Measurements from ENCODE around the gene PDSS2. TPM values are rescaled to one million over a fixed set of nuclear protein-coding genes. Genes with fewer than 3 reads are reported as not detected.

The PDSS2 gene
- total RNA-seq, 1 experiment from 2014 or later = 17.8 TPM

DNA sequence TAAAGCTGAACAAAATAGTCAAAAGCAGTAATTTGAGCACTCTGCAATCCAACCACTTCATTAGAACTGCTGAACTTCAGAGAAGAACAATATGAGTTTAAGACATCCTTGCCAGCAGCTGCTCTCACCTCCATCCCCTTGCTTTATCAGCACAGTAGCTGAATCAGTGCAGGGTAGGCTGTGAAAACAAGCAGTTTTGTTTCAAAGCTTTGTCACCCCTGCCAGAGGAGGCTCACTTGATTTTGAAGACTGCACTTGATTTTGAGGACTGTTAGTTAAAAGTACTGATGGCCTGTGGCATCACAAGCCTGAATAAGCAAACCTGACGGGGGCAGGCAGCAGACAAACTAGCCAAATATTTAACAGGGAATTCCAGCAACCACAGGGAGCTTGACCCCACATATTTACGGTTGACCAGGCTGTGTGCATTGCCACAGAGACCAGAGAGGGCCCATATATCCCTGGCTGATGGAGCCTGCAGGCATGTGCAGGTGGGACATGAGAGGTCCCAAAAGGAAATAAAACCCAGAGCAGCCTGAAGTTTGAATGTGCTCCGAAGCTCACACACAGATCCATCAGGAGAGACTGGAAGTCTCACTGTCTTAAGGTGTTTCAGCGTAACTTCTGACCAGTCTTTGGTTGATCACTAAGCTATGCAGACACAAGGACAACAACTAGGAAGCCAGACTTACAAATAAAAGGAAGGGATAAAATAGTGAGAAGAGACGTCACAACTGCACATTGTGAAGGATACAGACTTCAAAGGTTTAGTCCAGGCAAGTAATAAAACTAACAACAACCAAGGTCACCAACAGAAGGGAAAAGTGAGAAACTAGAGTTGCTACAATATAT is 97.4 kb downstream of the PDSS2 start:
- Histone ChIP-seq H3F3A (ENCODE audit: insufficient read depth, low read depth) (no peaks in the 10 kb centered on the region), H4K20me1 (ENCODE audit: insufficient read depth) (no peaks in the 10 kb centered on the region; the same call in 1 of the 2 replicates), H3K27ac (no peak overlapping the region), H3K36me3 (ENCODE audit: low read depth) (no peaks in the 10 kb centered on the region), H3K4me3 (no peak overlapping the region), H3K27me3 (ENCODE audit: insufficient read depth, low read depth) (no peaks in the 10 kb centered on the region), H3K4me2 (no peak overlapping the region), H3K9me3 (ENCODE audit: insufficient read depth, low read depth) (no peaks in the 10 kb centered on the region), H3K4me1 (replicated peaks; ENCODE audit: insufficient read depth) (no peaks in the 10 kb centered on the region), H3K79me2 (ENCODE audit: low read depth) (no peaks in the 10 kb centered on the region), H3K9me2 (ENCODE audit: insufficient read depth) (no peaks in the 10 kb centered on the region), H2AFZ (no peak overlapping the region)
- ChIA-PET POLR2A (ENCODE audit: unreplicated experiment) (no interaction called here), CTCF (no interaction called here)
- BruUV-seq (replicated peaks) = no TSS peak
- TF ChIP-seq, protein P1, sequence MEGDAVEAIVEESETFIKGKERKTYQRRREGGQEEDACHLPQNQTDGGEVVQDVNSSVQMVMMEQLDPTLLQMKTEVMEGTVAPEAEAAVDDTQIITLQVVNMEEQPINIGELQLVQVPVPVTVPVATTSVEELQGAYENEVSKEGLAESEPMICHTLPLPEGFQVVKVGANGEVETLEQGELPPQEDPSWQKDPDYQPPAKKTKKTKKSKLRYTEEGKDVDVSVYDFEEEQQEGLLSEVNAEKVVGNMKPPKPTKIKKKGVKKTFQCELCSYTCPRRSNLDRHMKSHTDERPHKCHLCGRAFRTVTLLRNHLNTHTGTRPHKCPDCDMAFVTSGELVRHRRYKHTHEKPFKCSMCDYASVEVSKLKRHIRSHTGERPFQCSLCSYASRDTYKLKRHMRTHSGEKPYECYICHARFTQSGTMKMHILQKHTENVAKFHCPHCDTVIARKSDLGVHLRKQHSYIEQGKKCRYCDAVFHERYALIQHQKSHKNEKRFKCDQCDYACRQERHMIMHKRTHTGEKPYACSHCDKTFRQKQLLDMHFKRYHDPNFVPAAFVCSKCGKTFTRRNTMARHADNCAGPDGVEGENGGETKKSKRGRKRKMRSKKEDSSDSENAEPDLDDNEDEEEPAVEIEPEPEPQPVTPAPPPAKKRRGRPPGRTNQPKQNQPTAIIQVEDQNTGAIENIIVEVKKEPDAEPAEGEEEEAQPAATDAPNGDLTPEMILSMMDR (conservative IDR thresholded peaks at IDR 0.05) = no peak
- TF ChIP-seq EZH2 (IDR thresholded peaks at IDR 0.05; ENCODE audit: low read depth) = no peak
- intact Hi-C loops (cut with micrococcal nuclease; ENCODE audit: unreplicated experiment) = no loop called here
- DNase-seq = no peak

DNA sequence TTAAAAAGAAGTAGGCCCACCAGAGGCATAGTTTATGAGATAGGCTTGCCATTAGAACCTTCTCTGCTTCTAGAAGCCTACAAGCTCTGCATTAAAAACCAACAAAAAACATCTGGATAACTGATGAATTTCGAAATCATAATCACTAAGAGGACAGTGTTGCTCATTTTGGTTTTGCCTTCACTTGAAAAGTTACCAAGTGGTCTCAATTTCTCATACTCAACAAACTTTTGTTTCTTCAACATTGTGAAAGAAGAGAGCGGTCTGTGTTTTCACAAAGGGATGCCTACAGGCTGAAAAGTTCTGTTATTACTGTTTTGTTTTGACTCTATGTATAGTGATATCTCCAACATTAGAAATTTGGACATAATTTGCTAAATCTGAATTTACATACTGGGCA is 98.9 kb downstream of the PDSS2 start:
- no TSS peak for BruUV-seq (replicated peaks)

DNA sequence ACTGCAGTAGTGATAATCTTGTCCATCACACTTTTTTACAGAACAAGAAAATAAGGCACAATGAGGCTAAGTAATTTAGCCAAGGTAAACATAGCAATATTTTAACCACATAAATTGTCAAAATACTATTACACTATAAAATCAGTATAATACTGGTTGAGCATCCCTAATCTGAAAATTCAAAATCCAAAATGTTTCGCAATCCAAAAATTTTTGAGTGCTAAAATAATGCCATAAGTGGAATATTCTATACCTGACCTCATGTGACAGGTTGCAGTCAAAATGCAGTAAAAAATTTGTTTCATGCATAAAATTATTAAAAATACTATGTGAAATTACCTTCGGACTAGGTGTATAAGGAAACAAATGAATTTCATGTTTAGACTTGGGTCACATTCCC is 101.5 kb downstream of the PDSS2 start:
- Histone ChIP-seq H3K4me1 (replicated peaks; ENCODE audit: insufficient read depth) (no peaks in the 10 kb centered on the region), H3K36me3 (ENCODE audit: low read depth) (no peaks in the 10 kb centered on the region), H3K27ac (no peak overlapping the region), H3K9me3 (ENCODE audit: insufficient read depth, low read depth) (no peaks in the 10 kb centered on the region), H3K4me2 (no peak overlapping the region), H3K9me2 (ENCODE audit: insufficient read depth) (no peaks in the 10 kb centered on the region), H3F3A (ENCODE audit: insufficient read depth, low read depth) (no peaks in the 10 kb centered on the region), H4K20me1 (ENCODE audit: insufficient read depth) (no peaks in the 10 kb centered on the region; the same call in 1 of the 2 replicates), H2AFZ (no peak overlapping the region), H3K79me2 (ENCODE audit: low read depth) (no peaks in the 10 kb centered on the region), H3K27me3 (ENCODE audit: insufficient read depth, low read depth) (no peaks in the 10 kb centered on the region), H3K4me3 (no peak overlapping the region)
- TF ChIP-seq EZH2 (IDR thresholded peaks at IDR 0.05; ENCODE audit: low read depth) = no peak
- TF ChIP-seq, protein P1 (conservative IDR thresholded peaks at IDR 0.05) = no peak
- intact Hi-C loops (cut with micrococcal nuclease; ENCODE audit: unreplicated experiment) = no loop called here
- BruUV-seq (replicated peaks) = no TSS peak
- DNase-seq = no peak
- CTCF ChIA-PET = no interaction called here
- POLR2A ChIA-PET (ENCODE audit: unreplicated experiment) = no interaction called here

More for the DNA sequence above, 98.9 kb downstream of the PDSS2 start:
- CTCF ChIA-PET = no interaction called here
- no peaks in the 10 kb centered on the region; the same call in 1 of the 2 replicates for H4K20me1 ChIP-seq (ENCODE audit: insufficient read depth)
- TF ChIP-seq, protein P1 (conservative IDR thresholded peaks at IDR 0.05) = no peak
- TF ChIP-seq EZH2 (IDR thresholded peaks at IDR 0.05; ENCODE audit: low read depth) = no peak
- no peak overlapping the region for H3K4me2 ChIP-seq
- no peaks in the 10 kb centered on the region for H3F3A ChIP-seq (ENCODE audit: insufficient read depth, low read depth)
- no peaks in the 10 kb centered on the region for H3K4me1 ChIP-seq (replicated peaks; ENCODE audit: insufficient read depth)
- no peak overlapping the region for H3K27ac ChIP-seq
- H3K9me3 ChIP-seq (ENCODE audit: insufficient read depth, low read depth) = no peaks in the 10 kb centered on the region
- intact Hi-C loops (cut with micrococcal nuclease; ENCODE audit: unreplicated experiment) = no loop called here
- no peaks in the 10 kb centered on the region for H3K9me2 ChIP-seq (ENCODE audit: insufficient read depth)
- DNase-seq = no peak
- H3K4me3 ChIP-seq = no peak overlapping the region
- POLR2A ChIA-PET (ENCODE audit: unreplicated experiment) = no interaction called here
- no peaks in the 10 kb centered on the region for H3K36me3 ChIP-seq (ENCODE audit: low read depth)
- H2AFZ ChIP-seq = no peak overlapping the region
- no peaks in the 10 kb centered on the region for H3K27me3 ChIP-seq (ENCODE audit: insufficient read depth, low read depth)
- no peaks in the 10 kb centered on the region for H3K79me2 ChIP-seq (ENCODE audit: low read depth)
